Suprapubic skin (tissue), 4 donors: ENCODE results near the gene DUSP16. TPM values are rescaled to one million over a fixed set of nuclear protein-coding genes. Genes with fewer than 3 reads are reported as not detected.
"Not testable (repeated sequence)": the region's sequence is repeated elsewhere in the genome, so short reads cannot be mapped to it uniquely, and the experiment has no call there.

Experiments used
- DNase-seq, 2 donors: peaks; one replicate each; pipeline ENCODE4 v3.0.0-alpha.2; 2019; ENCODE audit warnings: low spot score in 2 of 2
- H3K27ac ChIP-seq: fragments of 200-600 bp; sonication (generic); one replicate; pipeline ENCODE4 v1.5.1; 2019
- H3K27me3 ChIP-seq: fragments of 200-600 bp; sonication (generic); one replicate; pipeline ENCODE4 v1.5.1; 2019
- H3K36me3 ChIP-seq: fragments of 200-600 bp; sonication (generic); one replicate; pipeline ENCODE4 v1.5.1; 2019
- H3K4me1 ChIP-seq: fragments of 200-600 bp; sonication (generic); one replicate; pipeline ENCODE4 v1.5.1; 2019
- H3K4me3 ChIP-seq: fragments of 200-600 bp; sonication (generic); one replicate; pipeline ENCODE4 v1.5.1; 2019; ENCODE audit warnings: mild to moderate bottlenecking
- H3K9me3 ChIP-seq: fragments of 200-600 bp; sonication (generic); one replicate; pipeline ENCODE4 v1.5.1; 2019
- CTCF ChIP-seq, 2 donors: fragments of 200-600 bp in 1 of 2; fragments of 450-650 bp in 1 of 2; sonication (generic) in 1 of 2; IDR thresholded peaks; one replicate each; pipeline ENCODE4 v1.5.1; 2016 to 2019; ENCODE audit warnings: antibody characterized with exemption in 2 of 2, mild to moderate bottlenecking in 1 of 2, moderate library complexity in 1 of 2
- EP300 ChIP-seq: sonication (generic); formaldehyde crosslinking; IDR thresholded peaks from one replicate; pipeline ENCODE4 v1.6.1; 2017; ENCODE audit warnings: antibody characterized with exemption
- POLR2A ChIP-seq, 2 donors: fragments of 450-650 bp; IDR thresholded peaks; one replicate each; pipeline ENCODE4 v1.6.1; 2017; ENCODE audit warnings: antibody characterized with exemption in 2 of 2, mild to moderate bottlenecking in 2 of 2, moderate library complexity in 2 of 2
- POLR2AphosphoS5 ChIP-seq, 3 donors: sonication (generic); formaldehyde crosslinking; IDR thresholded peaks; one replicate each; pipeline ENCODE4 v1.6.1; 2017; ENCODE audit warnings: antibody characterized with exemption in 3 of 3
- WGBS: methylation state at CpG from one replicate; pipeline ENCODE4 v1.1.5; 2018; 5-methylcytosine and 5-hydroxymethylcytosine counted together
- total RNA-seq, 4 donors: library from RNA; depleted of rRNA; stranded (reverse); fragments of >200 nt; gene quantifications; one replicate each; pipeline ENCODE4 v1.1.0, GENCODE V29; 2016

Gene DUSP16
- total RNA-seq, 4 donors from 2014 or later = 20.3 to 33.2 (median 24.8) TPM

DNA sequence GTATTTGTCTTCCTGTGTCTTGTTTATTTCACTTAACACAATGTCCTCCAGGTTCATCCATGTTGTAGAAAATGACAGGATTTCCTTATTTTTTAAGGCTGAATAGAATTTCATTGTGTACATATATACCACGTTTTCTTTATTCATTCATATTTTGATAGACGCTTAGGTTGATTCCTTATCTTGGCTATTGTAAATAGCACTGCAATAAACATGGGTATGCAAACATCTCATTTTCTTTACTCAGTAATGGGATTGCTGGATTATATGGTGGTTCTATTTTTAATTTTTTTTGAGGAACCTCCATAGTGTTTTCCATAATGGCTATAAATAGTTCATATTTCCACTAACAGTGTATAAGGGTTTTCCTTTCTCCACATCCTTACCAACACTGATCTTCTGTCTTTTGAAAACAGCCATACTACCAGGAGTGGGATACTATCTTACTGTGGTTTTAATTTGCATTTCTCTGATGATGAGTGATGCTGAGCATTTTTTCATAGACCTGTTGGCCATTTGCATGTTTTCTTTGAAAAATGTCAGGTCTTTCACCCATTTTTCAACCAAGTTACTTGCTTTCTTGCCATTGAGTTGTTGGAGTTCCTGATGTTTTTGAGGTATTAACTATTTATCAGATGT, 32.8 kb downstream of the DUSP16 start:
- WGBS = 65% methylated on average over 2 of the region's 2 CpGs
- peaks cover 10% of the 10 kb centered on the region for H3K4me1 ChIP-seq

DNA sequence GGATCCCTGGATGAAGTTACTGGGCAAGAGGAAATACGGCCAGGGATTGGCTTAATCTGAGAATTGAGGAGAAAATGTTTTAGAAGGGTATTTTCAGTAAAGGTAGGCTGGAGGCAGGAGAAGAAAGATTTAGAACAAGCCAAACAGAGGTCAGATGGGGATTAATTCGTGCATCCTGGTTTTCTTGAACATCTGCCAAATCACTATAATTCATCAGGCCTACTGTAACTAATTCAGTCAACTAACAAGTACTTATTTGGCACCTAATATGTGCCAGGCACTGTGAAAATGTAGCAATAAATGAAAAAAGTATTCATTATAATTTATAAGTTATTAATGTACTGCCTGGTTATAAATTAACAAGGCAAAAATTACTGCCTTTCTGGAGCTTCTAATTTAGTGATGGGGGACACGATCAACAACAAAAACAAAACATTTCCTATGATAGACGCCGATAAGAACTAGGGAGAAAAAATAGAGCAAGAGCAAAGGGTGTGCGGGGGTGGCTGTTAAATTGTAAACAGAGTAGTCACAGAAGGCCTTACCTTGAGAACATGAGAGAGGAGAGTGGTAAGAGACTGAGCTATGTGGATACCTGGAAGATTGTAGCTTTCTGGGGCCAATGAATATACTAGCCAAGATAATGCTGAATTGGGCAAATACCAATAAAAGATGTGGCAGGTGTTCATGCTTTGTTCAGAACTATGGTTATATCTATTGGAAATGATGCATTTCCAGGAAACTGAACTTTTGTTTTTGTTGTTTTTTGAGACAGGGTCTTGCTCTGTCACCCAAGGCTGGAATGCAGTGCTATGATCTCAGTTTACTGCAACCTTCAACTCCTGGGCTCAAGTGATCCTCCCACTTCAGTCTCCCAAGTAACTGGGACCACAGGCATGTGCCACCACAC, 34.0 kb downstream of the DUSP16 start:
- Histone ChIP-seq H3K4me3 (no peak overlapping the region), H3K36me3 (no peaks in the 10 kb centered on the region), H3K9me3 (no peaks in the 10 kb centered on the region), H3K27ac (no peak overlapping the region), H3K27me3 (no peaks in the 10 kb centered on the region), H3K4me1 (peaks cover 8% of the 10 kb centered on the region)
- 49% methylated on average over 6 of the region's 6 CpGs for WGBS
- TF ChIP-seq CTCF (IDR thresholded peaks at IDR 0.05) = no peak
- no peak for TF ChIP-seq POLR2A (IDR thresholded peaks at IDR 0.05)
- no peak for TF ChIP-seq POLR2AphosphoS5 (IDR thresholded peaks at IDR 0.05)
- no peak for TF ChIP-seq EP300
- DNase-seq = no peak

More for the DNA sequence above, 32.8 kb downstream of the DUSP16 start:
- Histone ChIP-seq H3K27me3 (no peaks in the 10 kb centered on the region), H3K36me3 (no peaks in the 10 kb centered on the region), H3K4me3 (no peak overlapping the region), H3K9me3 (no peaks in the 10 kb centered on the region), H3K27ac (no peak overlapping the region)
- TF ChIP-seq EP300 (no peak), POLR2AphosphoS5 (IDR thresholded peaks at IDR 0.05) (no peak), CTCF (IDR thresholded peaks at IDR 0.05) (no peak)
- DNase-seq = no peak

DNA sequence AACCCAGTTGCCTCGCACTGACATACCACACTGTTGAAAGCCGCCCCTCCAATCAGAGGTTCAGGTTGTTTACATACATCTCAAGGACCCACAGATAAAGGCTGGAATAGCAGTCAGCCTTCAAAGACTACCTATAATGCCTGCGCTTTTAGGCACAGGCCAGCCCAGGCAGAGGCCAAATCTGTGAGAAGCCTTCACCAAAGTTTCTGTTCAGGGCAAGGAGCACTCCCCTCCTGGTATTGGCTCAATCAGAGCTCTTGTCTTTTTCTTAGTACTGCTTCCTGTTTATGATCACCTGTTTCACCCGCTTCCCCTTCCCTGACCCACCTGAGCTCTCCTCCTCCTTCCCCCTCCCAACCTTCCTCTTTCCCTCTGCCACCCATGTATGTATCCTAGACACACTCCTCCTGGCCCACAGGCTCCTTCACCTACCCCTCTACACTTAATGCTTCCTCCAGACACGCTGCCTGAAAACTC, 34.8 kb downstream of the DUSP16 start:
- Histone ChIP-seq H3K27ac (no peak overlapping the region), H3K36me3 (no peaks in the 10 kb centered on the region), H3K9me3 (no peaks in the 10 kb centered on the region), H3K4me3 (no peak overlapping the region), H3K27me3 (no peaks in the 10 kb centered on the region), H3K4me1 (peaks cover 3% of the 10 kb centered on the region)
- TF ChIP-seq POLR2AphosphoS5 (IDR thresholded peaks at IDR 0.05) (no peak), CTCF (IDR thresholded peaks at IDR 0.05) (no peak), POLR2A (IDR thresholded peaks at IDR 0.05) (no peak), EP300 (no peak)
- WGBS = 96% methylated on average over 5 of the region's 5 CpGs
- DNase-seq = no peak

DNA sequence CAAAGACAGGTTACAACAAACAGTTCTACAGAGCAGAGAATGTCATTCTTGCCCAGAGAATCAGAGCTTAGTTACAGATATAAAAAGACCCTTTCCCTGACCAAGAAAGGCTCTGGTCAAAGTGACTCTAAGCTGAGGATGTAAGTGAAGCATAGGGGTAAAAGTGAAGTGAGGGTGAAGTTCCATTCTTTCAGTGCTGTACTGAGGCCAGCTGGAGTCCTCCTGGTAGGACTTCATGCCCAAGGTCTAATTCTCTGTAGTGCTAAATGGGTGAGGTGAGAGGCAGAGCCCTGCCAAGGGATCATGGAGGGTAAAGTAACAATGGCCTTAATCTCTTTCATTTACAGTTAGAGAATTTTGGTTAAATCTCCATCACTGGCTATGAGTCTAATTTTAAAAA, 38.5 kb downstream of the DUSP16 start:
- Histone ChIP-seq H3K27ac (no peak overlapping the region), H3K27me3 (no peaks in the 10 kb centered on the region), H3K4me1 (peaks cover 2% of the 10 kb centered on the region), H3K4me3 (no peak overlapping the region), H3K9me3 (no peaks in the 10 kb centered on the region), H3K36me3 (peaks cover 7% of the 10 kb centered on the region)
- TF ChIP-seq CTCF (IDR thresholded peaks at IDR 0.05) (no peak), POLR2A (IDR thresholded peaks at IDR 0.05) (no peak), POLR2AphosphoS5 (IDR thresholded peaks at IDR 0.05) (no peak), EP300 (no peak)
- DNase-seq = no peak

GRCh38 chr12:12523229-12523628, 39.4 kb downstream of the DUSP16 start:
- DNase-seq = no peak
- Histone ChIP-seq H3K36me3 (peaks cover 12% of the 10 kb centered on the region), H3K27ac (no peak overlapping the region), H3K4me3 (no peak overlapping the region), H3K9me3 (no peaks in the 10 kb centered on the region), H3K4me1 (peaks cover 2% of the 10 kb centered on the region), H3K27me3 (no peaks in the 10 kb centered on the region)
- no peak for TF ChIP-seq POLR2A (IDR thresholded peaks at IDR 0.05)
- no peak for TF ChIP-seq EP300
- TF ChIP-seq POLR2AphosphoS5 (IDR thresholded peaks at IDR 0.05) = no peak
- TF ChIP-seq CTCF (IDR thresholded peaks at IDR 0.05) = no peak

- H3K4me3 ChIP-seq, H3K4me1 ChIP-seq, H3K27ac ChIP-seq, H3K9me3 ChIP-seq, H3K27me3 ChIP-seq, DNase-seq: not testable (repeated sequence)
- peaks cover 12% of the 10 kb centered on the region for H3K36me3 ChIP-seq
- WGBS = 97% methylated on average over 4 of the region's 4 CpGs
Measured at GRCh38 chr12:12522657-12523056, 40.0 kb downstream of the DUSP16 start.
